HUES48 (cell line): ENCODE measurements around the gene UBE2Q2.
"Not testable (repeated sequence)": the region's sequence is repeated elsewhere in the genome, so short reads cannot be mapped to it uniquely, and the experiment has no call there.

Experiments
- H3K27ac ChIP-seq: one replicate; pipeline ENCODE4 v1.7.0; 2013; ENCODE audit warnings: low read depth, low read length, inconsistent platforms
- H3K27me3 ChIP-seq: 2 replicates; pipeline ENCODE4 v1.6.1; 2013; ENCODE audit warnings: mild to moderate bottlenecking, low read length; ENCODE audit not compliant: control insufficient read depth, insufficient read depth
- H3K36me3 ChIP-seq: 2 replicates; pipeline ENCODE4 v1.6.1; 2013; ENCODE audit warnings: low read length; ENCODE audit not compliant: control insufficient read depth, insufficient read depth
- H3K4me1 ChIP-seq: 2 replicates; pipeline ENCODE4 v1.6.1; 2013; ENCODE audit warnings: mild to moderate bottlenecking, low read length; ENCODE audit not compliant: control insufficient read depth, insufficient read depth
- H3K4me3 ChIP-seq: 2 replicates; pipeline ENCODE4 v1.5.1; 2013; ENCODE audit warnings: mild to moderate bottlenecking, low read depth, low read length
- H3K9ac ChIP-seq: 2 replicates; pipeline ENCODE4 v1.6.1; 2013; ENCODE audit warnings: mild to moderate bottlenecking, low read depth, low read length, moderate library complexity
- H3K9me3 ChIP-seq: 2 replicates; pipeline ENCODE4 v1.6.1; 2013; ENCODE audit warnings: low read length; ENCODE audit not compliant: control insufficient read depth, insufficient read depth

Gene UBE2Q2

GRCh38 chr15:75842722-75843677 lies at the start of gene UBE2Q2:
Gene UBE2Q2 (plus strand): TSS chr15:75843447. CDS start chr15:75843667, 220 bp downstream.
- Histone ChIP-seq H3K9me3 (no peaks in the 10 kb centered on the region), H3K27me3 (peaks cover 15% of the 10 kb centered on the region), H3K27ac (peak within 1 kb of the TSS; percentile 87), H3K4me1 (peaks cover 31% of the 10 kb centered on the region), H3K4me3 (peak within 1 kb of the TSS; percentile 97), H3K9ac (peak within 1 kb of the TSS; percentile 97), H3K36me3 (peaks cover 5% of the 10 kb centered on the region; the same call in 1 of the 2 replicates)

- peaks cover 11% of the 10 kb centered on the region for H3K27me3 ChIP-seq
- no peaks in the 10 kb centered on the region for H3K36me3 ChIP-seq
Observed at GRCh38 chr15:75796321-75796720, 46.9 kb upstream of the UBE2Q2 start.

GRCh38 chr15:75797146-75797545 lies 46.1 kb upstream of the UBE2Q2 start:
- H3K27ac ChIP-seq, H3K9me3 ChIP-seq, H3K36me3 ChIP-seq, H3K9ac ChIP-seq, H3K4me1 ChIP-seq, H3K4me3 ChIP-seq: not testable (repeated sequence)
- H3K27me3 ChIP-seq: peaks cover 18% of the 10 kb centered on the region

More at GRCh38 chr15:75796321-75796720, 46.9 kb upstream of the UBE2Q2 start:
- Histone ChIP-seq H3K4me1 (0 out of 2 replicates have a peak, but pooled peaks cover under 1% of the 10 kb centered on the region), H3K27ac (no peak overlapping the region), H3K9me3 (no peaks in the 10 kb centered on the region), H3K4me3 (no peak overlapping the region), H3K9ac (no peak overlapping the region)

- Histone ChIP-seq H3K9ac (no peak overlapping the region), H3K4me3 (no peak overlapping the region), H3K9me3 (no peaks in the 10 kb centered on the region), H3K27ac (no peak overlapping the region), H3K36me3 (no peaks in the 10 kb centered on the region), H3K27me3 (peaks cover 18% of the 10 kb centered on the region), H3K4me1 (peaks cover 6% of the 10 kb centered on the region; the same call in 1 of the 2 replicates)
Observed at GRCh38 chr15:75799190-75799589, 44.1 kb upstream of the UBE2Q2 start.

GRCh38 chr15:75800409-75800808 lies 42.8 kb upstream of the UBE2Q2 start:
- not testable (repeated sequence) for H3K9ac ChIP-seq, H3K4me1 ChIP-seq, H3K4me3 ChIP-seq, H3K27ac ChIP-seq, H3K36me3 ChIP-seq, H3K9me3 ChIP-seq
- peaks cover 18% of the 10 kb centered on the region for H3K27me3 ChIP-seq

- Histone ChIP-seq H3K27ac (no peak overlapping the region), H3K27me3 (peaks cover 18% of the 10 kb centered on the region), H3K4me1 (peaks cover 6% of the 10 kb centered on the region; the same call in 1 of the 2 replicates), H3K9me3 (no peaks in the 10 kb centered on the region), H3K36me3 (no peaks in the 10 kb centered on the region), H3K4me3 (peak overlapping the region; percentile 57), H3K9ac (no peak overlapping the region)
Observed at GRCh38 chr15:75801859-75802593, 41.2 kb upstream of the UBE2Q2 start.

- not testable (repeated sequence) for H3K9me3 ChIP-seq, H3K4me1 ChIP-seq, H3K36me3 ChIP-seq, H3K27ac ChIP-seq, H3K4me3 ChIP-seq, H3K27me3 ChIP-seq, H3K9ac ChIP-seq
Observed at GRCh38 chr15:75807486-75807885, 35.8 kb upstream of the UBE2Q2 start.

DNA sequence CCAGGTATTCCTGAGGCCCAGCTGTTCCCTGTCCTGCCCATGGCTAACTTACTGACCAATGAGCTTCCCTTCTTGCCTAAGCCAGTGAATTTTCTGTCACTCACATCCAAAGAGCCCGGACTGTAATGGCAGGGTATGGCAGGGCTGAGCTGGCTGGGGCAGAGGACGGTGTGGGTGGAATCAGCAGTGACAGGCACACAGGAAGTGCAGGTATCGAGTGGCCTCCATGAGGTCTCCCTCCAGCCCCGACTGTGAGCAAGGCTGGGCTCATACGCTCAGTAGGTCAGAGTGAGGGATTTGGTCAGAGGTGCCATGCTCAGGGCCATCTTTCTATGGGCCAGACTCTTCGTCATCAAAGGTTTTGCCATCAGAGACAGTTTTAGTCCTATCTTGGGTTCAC lies 35.2 kb upstream of the UBE2Q2 start:
- not testable (repeated sequence) for H3K4me3 ChIP-seq, H3K27me3 ChIP-seq, H3K27ac ChIP-seq, H3K36me3 ChIP-seq, H3K9me3 ChIP-seq, H3K4me1 ChIP-seq, H3K9ac ChIP-seq

GRCh38 chr15:75808563-75808962 lies 34.7 kb upstream of the UBE2Q2 start:
- Histone ChIP-seq H3K4me1 (no peaks in the 10 kb centered on the region), H3K36me3 (no peaks in the 10 kb centered on the region), H3K27ac (no peak overlapping the region), H3K9me3 (no peaks in the 10 kb centered on the region), H3K9ac (no peak overlapping the region), H3K4me3 (no peak overlapping the region), H3K27me3 (no peaks in the 10 kb centered on the region)

GRCh38 chr15:75809986-75810750 lies 33.1 kb upstream of the UBE2Q2 start:
- Histone ChIP-seq H3K9ac (no peak overlapping the region), H3K4me3 (no peak overlapping the region), H3K27me3 (no peaks in the 10 kb centered on the region), H3K36me3 (no peaks in the 10 kb centered on the region), H3K4me1 (no peaks in the 10 kb centered on the region), H3K9me3 (no peaks in the 10 kb centered on the region), H3K27ac (no peak overlapping the region)
